OCI-LY7 (cell line): ENCODE data around the gene CAB39. TPM values are rescaled to one million over a fixed set of nuclear protein-coding genes. Genes with fewer than 3 reads are reported as not detected.

Experiments
- BruUV-seq: library from RNA; stranded (reverse); fragments of 400-500 nt; replicated peaks from 2 replicates; lab custom pipeline; 2021; lab: Mats Ljungman, UMichigan
- CTCF ChIA-PET: fragments of 300-600 bp; sonication (Branson Sonifier 250); formaldehyde crosslinking; loops from one replicate; lab custom pipeline; 2022; ENCODE audit warnings: antibody characterized with exemption; ENCODE audit not compliant: unreplicated experiment; lab: Charles Lee
- POLR2A ChIA-PET: fragments of 300-600 bp; sonication (Branson Sonifier 250); formaldehyde crosslinking; loops from one replicate; lab custom pipeline; 2022; ENCODE audit warnings: antibody characterized with exemption; lab: Charles Lee
- DNase-seq: peaks from one replicate; pipeline ENCODE4 v3.0.0-alpha.2; 2015; ENCODE audit warnings: low spot score
- H2AFZ ChIP-seq: fragments of 200-600 bp; sonication (generic), shearing (Covaris generic); 2 replicates; pipeline ENCODE4 v1.6.1; 2014; ENCODE audit warnings: mild to moderate bottlenecking, antibody characterized with exemption, low read length, moderate library complexity
- H3K27ac ChIP-seq: fragments of 200-600 bp; sonication (generic); 2 replicates; pipeline ENCODE4 v1.5.1; 2014; ENCODE audit warnings: mixed run types, low read depth, mild to moderate bottlenecking, moderate library complexity, low read length, inconsistent platforms; ENCODE audit not compliant: poor library complexity, severe bottlenecking
- H3K36me3 ChIP-seq: fragments of 200-600 bp; sonication (generic); 2 replicates; pipeline ENCODE4 v1.6.1; 2014; ENCODE audit warnings: mild to moderate bottlenecking, antibody characterized with exemption, low read length, moderate library complexity, mixed read lengths; ENCODE audit not compliant: insufficient read depth
- H3K4me1 ChIP-seq: fragments of 200-600 bp; sonication (generic); 2 replicates; pipeline ENCODE4 v1.5.1; 2014; ENCODE audit warnings: mild to moderate bottlenecking, low read length; ENCODE audit not compliant: insufficient read depth, poor library complexity, severe bottlenecking
- H3K4me2 ChIP-seq: fragments of 200-600 bp; sonication (generic); 2 replicates; pipeline ENCODE4 v1.6.1; 2014; ENCODE audit warnings: mild to moderate bottlenecking, low read length
- H3K4me3 ChIP-seq: fragments of 200-600 bp; sonication (generic); 2 replicates; pipeline ENCODE4 v1.5.1; 2014; ENCODE audit warnings: mild to moderate bottlenecking, low read depth, low read length; ENCODE audit not compliant: poor library complexity, severe bottlenecking
- H3K79me2 ChIP-seq: fragments of 200-600 bp; sonication (generic); 2 replicates; pipeline ENCODE4 v1.6.1; 2016; ENCODE audit warnings: low read depth, mild to moderate bottlenecking, low read length, moderate library complexity, mixed read lengths; ENCODE audit not compliant: insufficient read depth
- H3K9me2 ChIP-seq: fragments of 200-600 bp; sonication (generic); 2 replicates; pipeline ENCODE4 v1.6.1; 2016; ENCODE audit warnings: mild to moderate bottlenecking, low read length, mixed read lengths; ENCODE audit not compliant: insufficient read depth
- H3K9me3 ChIP-seq: fragments of 200-600 bp; sonication (generic); 2 replicates; pipeline ENCODE4 v1.6.1; 2014; ENCODE audit warnings: mild to moderate bottlenecking, mixed run types, low read length, mixed read lengths
- H4K20me1 ChIP-seq: fragments of 200-600 bp; sonication (generic); 2 replicates; pipeline ENCODE4 v1.6.1; 2014; ENCODE audit warnings: mild to moderate bottlenecking, antibody characterized with exemption, low read length, moderate library complexity, mixed read lengths; ENCODE audit not compliant: insufficient read depth
- EZH2phosphoT487 ChIP-seq: fragments of 200-600 bp; sonication (generic); IDR thresholded peaks from 2 replicates; pipeline ENCODE4 v1.6.1; 2018; ENCODE audit warnings: low read depth, borderline replicate concordance, mild to moderate bottlenecking, mixed run types, antibody characterized with exemption, low read length, moderate library complexity, mixed read lengths
- intact Hi-C: fragments of 100-400 bp; cut with micrococcal nuclease; formaldehyde crosslinking; loops from one replicate; pipeline ENCODE4 v1.10.0; 2022; ENCODE audit not compliant: unreplicated experiment
- total RNA-seq, 2 experiments: library from RNA; depleted of rRNA in 1 of 2; stranded (reverse); fragments of >200 nt in 1 of 2; shearing (Covaris generic) in 1 of 2; gene quantifications; 2 replicates each; pipeline ENCODE4 v1.2.3, GENCODE V29; 2014 to 2022
- TF ChIP-seq, protein P1 (sequence below): fragments of 200-600 bp; sonication (generic); conservative IDR thresholded peaks from 2 replicates; pipeline ENCODE4 v1.5.1; 2014; ENCODE audit warnings: mild to moderate bottlenecking, antibody characterized with exemption, low read length, moderate library complexity, mixed read lengths

The CAB39 gene
- total RNA-seq, 2 experiments from 2014 or later = 39.3 to 53.4 TPM

DNA sequence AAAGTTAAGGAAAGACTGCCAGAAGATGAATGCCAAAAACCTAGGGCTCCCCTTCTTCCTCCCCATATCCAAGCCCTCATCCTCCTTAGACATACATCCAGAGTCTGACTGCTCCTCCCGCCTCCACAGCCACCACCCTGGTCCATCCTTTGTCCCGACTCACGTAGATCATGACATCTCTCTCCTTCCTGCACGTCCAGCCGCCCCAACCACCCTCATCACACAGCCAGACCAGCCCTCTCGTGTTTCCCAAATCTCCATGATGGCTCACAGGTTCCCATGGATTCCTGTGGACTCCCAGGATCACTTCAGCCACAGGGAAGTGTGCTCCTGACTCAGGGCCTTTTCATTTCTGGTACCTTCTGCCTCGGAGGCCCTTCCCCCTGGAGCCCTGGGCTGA is 47.8 kb upstream of the CAB39 start:
- no peaks in the 10 kb centered on the region for H3K9me3 ChIP-seq
- no peaks in the 10 kb centered on the region for H4K20me1 ChIP-seq
- intact Hi-C loops = no loop called here
- H3K4me3 ChIP-seq = no peak overlapping the region
- no peak overlapping the region for H3K4me2 ChIP-seq
- no peak overlapping the region for H3K27ac ChIP-seq
- H3K4me1 ChIP-seq = peaks cover 42% of the 10 kb centered on the region
- no peaks in the 10 kb centered on the region for H3K9me2 ChIP-seq
- ChIA-PET CTCF (no interaction called here), POLR2A (no interaction called here)
- no peak for TF ChIP-seq EZH2phosphoT487
- TF ChIP-seq, protein P1, sequence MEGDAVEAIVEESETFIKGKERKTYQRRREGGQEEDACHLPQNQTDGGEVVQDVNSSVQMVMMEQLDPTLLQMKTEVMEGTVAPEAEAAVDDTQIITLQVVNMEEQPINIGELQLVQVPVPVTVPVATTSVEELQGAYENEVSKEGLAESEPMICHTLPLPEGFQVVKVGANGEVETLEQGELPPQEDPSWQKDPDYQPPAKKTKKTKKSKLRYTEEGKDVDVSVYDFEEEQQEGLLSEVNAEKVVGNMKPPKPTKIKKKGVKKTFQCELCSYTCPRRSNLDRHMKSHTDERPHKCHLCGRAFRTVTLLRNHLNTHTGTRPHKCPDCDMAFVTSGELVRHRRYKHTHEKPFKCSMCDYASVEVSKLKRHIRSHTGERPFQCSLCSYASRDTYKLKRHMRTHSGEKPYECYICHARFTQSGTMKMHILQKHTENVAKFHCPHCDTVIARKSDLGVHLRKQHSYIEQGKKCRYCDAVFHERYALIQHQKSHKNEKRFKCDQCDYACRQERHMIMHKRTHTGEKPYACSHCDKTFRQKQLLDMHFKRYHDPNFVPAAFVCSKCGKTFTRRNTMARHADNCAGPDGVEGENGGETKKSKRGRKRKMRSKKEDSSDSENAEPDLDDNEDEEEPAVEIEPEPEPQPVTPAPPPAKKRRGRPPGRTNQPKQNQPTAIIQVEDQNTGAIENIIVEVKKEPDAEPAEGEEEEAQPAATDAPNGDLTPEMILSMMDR = no peak
- H3K36me3 ChIP-seq = no peaks in the 10 kb centered on the region
- no TSS peak for BruUV-seq
- no peak overlapping the region for H2AFZ ChIP-seq
- no peaks in the 10 kb centered on the region for H3K79me2 ChIP-seq
- no peak for DNase-seq

DNA sequence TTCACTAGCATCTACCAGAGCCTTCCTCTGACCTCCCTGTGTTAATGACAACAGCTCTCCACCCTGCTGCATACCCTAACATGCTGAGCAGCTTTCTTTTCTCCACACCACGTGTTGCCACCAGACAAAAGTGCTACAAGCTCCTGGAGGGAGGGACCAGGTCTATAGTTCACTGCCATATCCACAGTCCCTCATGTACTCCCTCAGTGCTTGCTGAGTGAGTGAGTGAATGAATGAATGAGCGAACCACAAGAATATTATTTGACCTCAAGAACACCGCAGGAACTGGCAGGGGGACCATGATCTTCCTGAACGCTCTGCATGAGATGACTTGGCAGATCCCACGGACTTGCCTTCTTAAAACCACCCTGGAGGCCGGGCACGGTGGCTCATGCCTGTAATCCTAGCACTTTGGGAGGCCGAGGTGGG is 47.4 kb upstream of the CAB39 start:
- no peak overlapping the region for H3K4me2 ChIP-seq
- no TSS peak for BruUV-seq
- no peaks in the 10 kb centered on the region for H3K9me3 ChIP-seq
- ChIA-PET CTCF (no interaction called here), POLR2A (interaction anchor here (1.0 kb wide), 1 partner anchor 49 kb away, joined by 3 read pairs; no protein-coding TSS in a partner anchor)
- TF ChIP-seq, protein P1 = no peak
- no peak for TF ChIP-seq EZH2phosphoT487
- no peaks in the 10 kb centered on the region for H4K20me1 ChIP-seq
- H3K9me2 ChIP-seq = no peaks in the 10 kb centered on the region
- no peak overlapping the region for H3K4me3 ChIP-seq
- H2AFZ ChIP-seq = no peak overlapping the region
- H3K79me2 ChIP-seq = no peaks in the 10 kb centered on the region
- no peak overlapping the region for H3K27ac ChIP-seq
- no peaks in the 10 kb centered on the region for H3K36me3 ChIP-seq
- peaks cover 39% of the 10 kb centered on the region for H3K4me1 ChIP-seq
- intact Hi-C loops = no loop called here
- DNase-seq = no peak

DNA sequence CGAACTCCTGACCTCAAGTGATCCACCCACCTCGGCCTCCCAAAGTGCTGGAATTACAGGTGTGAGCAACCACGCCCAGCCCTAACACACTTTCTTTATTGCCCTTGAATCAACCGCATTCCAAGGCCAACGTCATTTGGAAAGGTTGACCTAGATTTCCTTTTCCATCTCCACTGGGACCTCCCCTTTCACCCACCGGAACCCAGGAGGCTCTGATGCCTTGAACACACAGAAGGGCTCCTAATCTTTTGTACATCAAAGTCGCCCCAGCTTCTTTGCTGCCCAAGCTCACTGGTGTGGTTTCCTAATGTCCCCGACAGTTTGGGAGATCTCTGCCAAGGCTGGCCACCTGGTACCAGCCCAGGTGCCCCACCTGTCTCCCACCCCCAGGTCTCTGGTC is 46.2 kb upstream of the CAB39 start:
- H3K4me2 ChIP-seq = no peak overlapping the region
- H4K20me1 ChIP-seq = no peaks in the 10 kb centered on the region
- no peak overlapping the region for H3K4me3 ChIP-seq
- POLR2A ChIA-PET = interaction anchor here (0.6 to 1.0 kb wide), 2 partner anchors 48 to 233 kb away, joined by 3 read pairs; no protein-coding TSS in a partner anchor
- H3K4me1 ChIP-seq = peaks cover 27% of the 10 kb centered on the region
- intact Hi-C loops = no loop called here
- H3K79me2 ChIP-seq = no peaks in the 10 kb centered on the region
- H3K9me3 ChIP-seq = no peaks in the 10 kb centered on the region
- no peak for TF ChIP-seq EZH2phosphoT487
- TF ChIP-seq, protein P1 = no peak
- H3K36me3 ChIP-seq = no peaks in the 10 kb centered on the region
- CTCF ChIA-PET = no interaction called here
- H3K9me2 ChIP-seq = no peaks in the 10 kb centered on the region
- no peak overlapping the region for H2AFZ ChIP-seq
- no peak for DNase-seq
- H3K27ac ChIP-seq = no peak overlapping the region
- no TSS peak for BruUV-seq
